NCI-H510A treated with DMSO at 0.1 percent for 48 hours (cell line): Measurements from ENCODE around the gene CHSY1.

Source experiments
- DNase-seq: peaks from one replicate; lab custom pipeline; 2025; lab: John Stamatoyannopoulos, UW

CHSY1 gene

GRCh38 chr15:101210466-101210865 is 41.4 kb downstream of the CHSY1 start:
- no peak for DNase-seq

DNA sequence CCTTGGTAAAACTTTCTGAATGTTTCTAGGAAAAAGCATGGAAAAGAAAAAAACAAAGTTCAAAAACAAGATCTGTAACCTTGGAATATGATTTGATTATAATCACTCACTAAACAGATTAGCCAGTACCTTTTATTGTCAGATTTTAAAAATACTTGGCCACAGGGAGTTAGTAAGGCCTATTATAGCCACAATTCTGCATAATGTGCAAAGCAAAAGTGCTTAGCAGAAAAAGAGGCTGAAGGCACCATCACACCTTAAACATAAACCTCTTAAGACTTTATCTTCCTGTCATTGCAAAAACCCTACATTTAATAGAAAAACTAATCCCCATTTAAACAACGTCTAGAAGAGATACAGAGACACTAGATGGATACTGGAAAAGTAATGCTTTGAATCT is 41.8 kb downstream of the CHSY1 start:
- no peak for DNase-seq

GRCh38 chr15:101209285-101209845 is 42.5 kb downstream of the CHSY1 start:
- no peak for DNase-seq

- no peak for DNase-seq
Measured at GRCh38 chr15:101207867-101208288, 44.0 kb downstream of the CHSY1 start.

DNA sequence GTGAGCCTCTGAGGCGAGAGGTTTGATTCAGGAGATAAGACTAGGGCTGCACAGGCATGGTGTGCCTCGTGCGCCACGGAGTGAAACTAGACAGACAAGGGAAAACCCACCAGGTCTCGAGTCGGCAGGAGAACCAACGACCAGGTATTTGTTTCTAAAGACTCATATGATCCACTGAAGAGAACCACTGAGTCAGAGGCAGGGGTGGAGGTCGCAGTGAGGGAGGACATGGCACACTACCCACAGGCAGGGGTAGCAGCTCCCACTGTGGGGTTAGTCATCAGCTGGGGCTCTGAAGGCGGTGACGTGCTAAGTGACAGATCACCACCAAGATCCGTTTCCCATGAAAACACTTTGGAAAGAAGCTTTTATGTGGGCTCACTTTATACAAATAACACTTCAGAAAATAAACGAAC is 45.7 kb downstream of the CHSY1 start:
- DNase-seq, result no peak

- DNase-seq, result no peak
Measured at GRCh38 chr15:101204739-101205535, 46.9 kb downstream of the CHSY1 start.

DNA sequence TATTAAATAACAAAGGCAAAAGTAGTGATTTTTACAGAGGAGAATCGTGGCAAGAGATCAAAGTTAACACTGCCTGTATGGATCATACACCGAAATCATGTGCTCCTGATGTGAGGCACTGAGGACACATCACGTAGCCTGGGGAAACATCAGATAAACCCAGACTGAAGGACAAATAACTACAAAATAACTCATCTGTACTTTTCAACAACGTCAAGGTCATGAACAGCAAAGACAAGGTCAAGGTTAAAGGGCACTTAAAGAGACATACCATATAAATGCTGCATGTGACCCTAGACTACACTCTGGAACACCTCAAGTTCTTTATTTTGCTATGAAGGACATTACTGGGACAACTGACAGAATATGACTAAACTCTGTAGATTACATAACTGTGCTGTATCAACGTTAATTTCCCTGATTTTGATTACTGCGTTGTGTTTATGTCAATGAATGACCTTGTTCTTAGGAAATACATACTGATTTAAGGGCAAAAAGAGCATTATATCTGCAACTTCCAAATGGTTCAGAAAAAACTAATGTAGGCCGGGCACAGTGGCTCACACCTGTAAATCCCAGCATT is 48.1 kb downstream of the CHSY1 start:
- DNase-seq, result no peak

DNA sequence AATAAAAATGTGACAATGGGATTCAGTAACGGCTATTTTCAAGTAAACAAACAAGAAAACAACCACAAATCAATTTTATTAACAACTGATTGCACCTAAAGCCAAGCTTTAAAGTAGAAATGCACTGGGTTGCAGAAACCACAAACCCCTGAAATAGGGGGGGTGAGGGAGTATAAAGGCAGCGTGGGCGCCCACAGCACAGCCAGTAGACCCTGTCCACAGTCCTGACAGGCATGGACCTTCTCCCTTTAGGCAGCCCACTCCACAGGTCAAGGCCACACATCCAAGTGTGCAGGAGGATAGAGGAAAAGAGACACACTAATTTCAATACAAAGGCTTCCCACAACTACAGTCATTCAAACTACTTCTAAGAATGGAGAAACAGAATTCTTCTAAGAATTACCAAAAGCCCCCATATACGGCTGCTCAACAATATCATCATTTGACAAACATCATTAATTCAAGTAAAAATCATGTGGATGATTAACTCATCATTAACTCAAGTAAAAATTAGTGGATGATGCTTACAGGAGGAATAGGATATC is 48.7 kb downstream of the CHSY1 start:
- DNase-seq, result no peak

- DNase-seq, result no peak
Measured at GRCh38 chr15:101201411-101202174, 50.3 kb downstream of the CHSY1 start.

DNA sequence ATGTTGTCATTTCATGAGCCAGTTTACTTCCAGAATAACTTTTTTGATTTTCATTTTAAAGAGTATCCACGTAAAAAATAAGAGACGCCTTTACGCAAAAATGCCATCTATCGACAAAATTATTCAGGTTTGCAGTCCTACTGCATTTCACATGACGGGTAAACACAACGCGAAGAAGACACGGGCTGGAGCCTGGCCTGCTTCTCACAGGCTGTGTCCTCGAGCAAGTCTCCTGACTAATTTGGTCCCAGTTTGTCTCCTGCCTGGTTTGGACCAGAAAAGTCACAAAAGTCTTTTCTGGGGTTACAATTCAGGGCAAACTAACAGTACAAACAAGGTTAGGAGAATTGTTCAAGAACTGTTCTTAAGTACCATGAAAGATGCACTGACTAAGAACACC is 51.7 kb downstream of the CHSY1 start:
- no peak for DNase-seq

GRCh38 chr15:101198800-101199199 is 53.0 kb downstream of the CHSY1 start:
- no peak for DNase-seq

- DNase-seq, result no peak
Measured at GRCh38 chr15:101198031-101198575, 53.7 kb downstream of the CHSY1 start.

DNA sequence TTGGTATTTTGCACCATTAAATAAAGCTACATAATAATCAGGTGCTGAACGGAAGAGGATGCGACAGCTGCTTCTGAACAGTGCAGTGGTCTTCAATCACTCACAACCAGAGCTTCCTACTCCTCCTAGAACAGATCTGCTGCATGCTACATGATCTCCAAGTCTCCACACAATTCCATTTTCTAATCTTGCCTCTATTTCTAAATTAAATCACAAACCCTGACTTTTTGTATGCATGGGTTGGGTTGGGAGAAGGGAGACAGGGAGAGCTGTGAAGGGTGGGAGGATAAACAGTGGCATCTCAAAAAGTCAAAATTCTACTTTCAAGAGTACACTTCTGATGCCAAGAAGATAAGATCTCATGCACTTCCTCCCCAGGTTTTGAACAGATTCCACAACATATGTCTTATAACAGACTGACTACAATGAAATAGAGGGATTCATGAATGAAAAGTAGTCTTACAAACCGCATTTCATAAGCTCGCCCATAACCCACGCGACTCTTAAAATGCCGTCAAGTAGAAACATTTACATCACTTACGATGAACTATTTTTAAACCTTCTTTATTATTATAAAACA is 57.2 kb downstream of the CHSY1 start:
- DNase-seq, result no peak

GRCh38 chr15:101193806-101194545 is 57.9 kb downstream of the CHSY1 start:
- DNase-seq, result no peak

- no peak for DNase-seq
Measured at GRCh38 chr15:101193120-101193644, 58.7 kb downstream of the CHSY1 start.

GRCh38 chr15:101192081-101192480 is 59.8 kb downstream of the CHSY1 start:
- no peak for DNase-seq

GRCh38 chr15:101191242-101191641 is 60.6 kb downstream of the CHSY1 start:
- no peak for DNase-seq

DNA sequence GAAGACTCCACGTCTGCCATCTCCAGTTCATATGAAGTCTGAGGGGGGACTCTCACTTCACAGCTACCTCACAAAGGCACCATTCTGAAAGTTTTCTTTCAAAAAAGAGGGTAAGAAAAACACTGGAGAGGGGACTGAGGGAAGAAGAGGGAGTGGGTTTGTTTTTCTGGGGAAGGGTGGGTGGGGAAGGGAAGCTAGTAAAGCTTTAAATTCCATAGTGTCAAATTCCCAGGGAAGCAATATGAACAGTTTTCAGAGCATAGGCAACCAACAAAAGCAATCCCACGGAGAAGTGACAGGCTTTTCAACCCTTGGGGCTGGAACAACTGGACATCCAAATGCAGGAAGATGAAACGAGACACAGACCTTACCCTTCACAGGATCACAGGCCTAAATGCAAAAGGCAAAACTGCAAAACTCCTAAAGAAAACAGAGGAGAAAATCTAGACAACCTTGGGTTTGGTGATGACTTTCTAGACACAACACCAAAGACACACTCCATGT is 61.7 kb downstream of the CHSY1 start:
- DNase-seq, result no peak

GRCh38 chr15:101189409-101190091 is 62.3 kb downstream of the CHSY1 start:
- no peak for DNase-seq
